GM19099 (cell line): Measurements from ENCODE around the gene SLC7A14.

Experiments
- POLR2A ChIP-seq: IDR thresholded peaks from 3 replicates; pipeline ENCODE4 v1.6.1; 2011; ENCODE audit warnings: low read depth; ENCODE audit not compliant: insufficient read length; ENCODE audit errors: extremely low read depth

Gene SLC7A14

DNA sequence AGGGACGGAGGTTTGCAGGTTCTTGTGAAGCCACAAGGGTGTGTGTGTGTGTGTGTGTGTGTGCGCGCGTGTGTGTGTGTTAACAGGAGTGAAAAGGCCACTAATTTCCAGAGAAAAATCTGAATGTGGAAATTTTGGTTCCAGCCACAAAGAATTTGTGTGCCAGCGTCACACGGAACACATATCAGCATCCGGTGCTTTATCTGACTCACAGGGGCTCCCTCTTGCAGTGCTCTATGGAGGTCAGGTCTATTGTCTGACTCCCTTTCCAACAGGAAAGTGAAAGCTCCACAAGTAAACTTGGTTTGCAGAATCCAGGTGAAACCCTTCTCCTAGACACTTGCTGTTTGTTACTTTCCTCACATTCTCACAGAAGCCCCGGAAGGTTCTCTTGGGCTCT, 161.0 kb downstream of the SLC7A14 start:
- no peak for TF ChIP-seq POLR2A

DNA sequence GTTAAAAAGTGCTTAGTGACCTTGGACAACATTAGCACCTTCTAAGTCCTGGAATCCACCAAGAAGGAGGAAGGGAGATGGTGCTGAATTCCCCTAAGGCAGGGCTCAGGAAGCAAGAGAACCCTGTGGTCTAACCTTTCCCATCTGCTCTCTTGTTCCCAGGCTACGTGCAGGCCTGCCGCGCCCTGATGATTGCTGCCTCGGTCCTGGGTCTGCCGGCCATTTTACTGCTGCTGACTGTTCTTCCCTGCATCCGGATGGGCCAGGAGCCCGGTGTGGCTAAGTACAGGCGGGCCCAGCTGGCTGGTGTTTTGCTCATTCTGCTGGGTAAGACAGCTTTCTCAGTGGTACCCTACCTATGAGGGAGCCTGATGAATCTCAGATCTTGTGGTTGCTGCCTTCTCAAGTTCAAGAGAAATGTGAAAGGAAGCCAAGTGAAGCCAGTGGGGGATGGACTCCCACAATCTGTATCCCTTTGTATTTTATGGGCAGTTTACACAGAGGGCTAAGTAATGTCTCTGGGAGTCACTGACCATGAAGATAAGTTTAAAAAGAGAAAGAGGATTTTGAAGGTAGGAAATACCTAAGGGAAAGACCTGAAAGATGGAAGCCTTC, 162.8 kb downstream of the SLC7A14 start:
- TF ChIP-seq POLR2A, result no peak

DNA sequence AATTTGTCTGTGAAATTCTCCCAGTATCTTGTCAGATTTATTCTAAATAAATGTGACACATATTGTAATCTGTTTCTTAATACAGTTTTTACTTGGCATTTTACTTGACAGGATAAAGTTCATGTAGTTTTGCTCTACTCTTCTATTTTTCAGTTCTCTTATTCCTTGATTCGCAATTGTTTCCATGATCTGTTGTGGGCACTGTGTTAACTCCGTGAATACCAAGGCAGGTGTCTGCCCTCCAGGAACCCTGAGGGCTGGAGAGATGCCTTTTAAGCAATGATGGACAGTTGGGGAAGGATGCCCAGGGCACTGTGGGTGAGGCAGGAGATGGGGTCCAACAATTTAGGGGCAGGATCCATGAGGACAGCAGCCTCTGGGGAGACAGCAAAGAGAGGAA, 164.1 kb downstream of the SLC7A14 start:
- no peak for TF ChIP-seq POLR2A

DNA sequence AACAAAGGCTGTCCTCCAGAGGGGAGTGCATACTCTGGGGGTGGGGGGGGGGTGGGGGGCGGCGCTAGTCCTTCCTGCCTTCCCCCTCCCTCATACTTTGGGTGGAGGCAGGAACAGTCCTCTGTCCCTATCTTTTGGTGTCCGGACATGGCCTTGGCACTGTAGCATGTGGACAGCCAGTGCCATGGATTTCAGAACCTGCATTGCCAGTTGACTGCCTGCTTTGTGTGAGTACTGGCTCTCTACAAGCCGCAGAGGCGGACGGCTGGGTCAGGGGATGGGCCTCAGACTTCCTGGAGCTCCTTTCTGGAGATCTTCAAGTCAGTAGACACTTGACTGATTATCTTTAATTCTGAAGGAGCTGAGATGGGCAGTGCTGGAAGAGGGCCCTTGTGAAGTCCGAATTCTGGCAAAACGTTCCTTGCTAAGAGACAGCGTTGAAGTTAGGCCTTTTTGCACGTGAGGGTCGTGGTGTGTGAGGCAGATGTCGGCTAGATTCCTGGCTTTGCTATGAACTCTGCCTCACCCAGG, 164.7 kb downstream of the SLC7A14 start:
- TF ChIP-seq POLR2A, result no peak

DNA sequence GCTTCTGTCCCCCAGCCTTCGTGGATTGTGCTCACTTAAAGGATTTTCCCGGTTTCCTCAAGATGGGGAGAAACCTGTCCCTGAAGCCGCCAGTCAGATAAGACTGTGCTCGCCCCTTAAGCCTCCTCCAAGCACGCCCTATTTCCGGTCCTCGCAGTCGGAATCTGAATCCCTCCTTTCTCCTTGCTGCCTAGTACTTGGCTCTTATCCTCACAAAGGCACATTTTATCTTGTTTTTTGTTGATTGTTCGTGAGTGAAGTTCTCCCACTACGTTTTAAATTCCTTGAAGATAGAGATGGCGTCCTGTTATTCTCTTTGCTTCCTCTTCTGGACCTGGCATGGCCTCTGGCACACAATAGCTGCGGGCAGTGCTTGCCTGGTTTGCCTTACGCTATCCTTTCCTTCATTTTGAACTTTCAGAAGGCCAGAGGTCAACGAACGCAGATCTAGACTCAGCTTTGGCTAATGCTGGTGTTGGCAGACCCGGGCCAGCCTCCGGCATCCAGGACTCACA, 165.5 kb downstream of the SLC7A14 start:
- TF ChIP-seq POLR2A, result no peak

DNA sequence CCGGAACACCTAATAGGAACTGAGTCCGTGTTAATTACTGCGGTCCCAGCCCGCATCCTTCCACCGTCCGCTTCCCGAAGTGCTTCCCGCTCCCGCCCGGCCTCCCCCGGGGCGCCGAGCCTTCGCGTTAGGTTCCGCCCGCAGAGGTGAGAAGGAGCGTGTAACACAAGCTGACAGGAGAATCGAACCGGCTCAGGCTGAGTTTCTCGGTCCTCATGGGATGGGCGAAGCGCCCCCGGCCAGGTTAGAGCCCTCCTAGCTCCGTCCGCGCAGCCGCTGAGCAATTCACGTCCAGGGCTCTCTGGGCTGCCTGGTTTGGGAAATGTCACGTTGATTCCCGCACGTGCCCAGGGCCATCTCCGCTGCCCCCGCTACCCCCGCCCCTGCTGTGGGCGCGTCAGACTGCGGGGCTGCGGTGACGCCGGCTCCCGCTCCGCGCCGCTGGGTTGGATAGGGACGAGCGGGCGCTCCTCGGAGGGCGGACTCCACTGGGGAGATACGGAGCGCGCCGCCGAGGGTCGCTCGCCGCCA, 166.3 kb downstream of the SLC7A14 start:
- TF ChIP-seq POLR2A, result no peak

DNA sequence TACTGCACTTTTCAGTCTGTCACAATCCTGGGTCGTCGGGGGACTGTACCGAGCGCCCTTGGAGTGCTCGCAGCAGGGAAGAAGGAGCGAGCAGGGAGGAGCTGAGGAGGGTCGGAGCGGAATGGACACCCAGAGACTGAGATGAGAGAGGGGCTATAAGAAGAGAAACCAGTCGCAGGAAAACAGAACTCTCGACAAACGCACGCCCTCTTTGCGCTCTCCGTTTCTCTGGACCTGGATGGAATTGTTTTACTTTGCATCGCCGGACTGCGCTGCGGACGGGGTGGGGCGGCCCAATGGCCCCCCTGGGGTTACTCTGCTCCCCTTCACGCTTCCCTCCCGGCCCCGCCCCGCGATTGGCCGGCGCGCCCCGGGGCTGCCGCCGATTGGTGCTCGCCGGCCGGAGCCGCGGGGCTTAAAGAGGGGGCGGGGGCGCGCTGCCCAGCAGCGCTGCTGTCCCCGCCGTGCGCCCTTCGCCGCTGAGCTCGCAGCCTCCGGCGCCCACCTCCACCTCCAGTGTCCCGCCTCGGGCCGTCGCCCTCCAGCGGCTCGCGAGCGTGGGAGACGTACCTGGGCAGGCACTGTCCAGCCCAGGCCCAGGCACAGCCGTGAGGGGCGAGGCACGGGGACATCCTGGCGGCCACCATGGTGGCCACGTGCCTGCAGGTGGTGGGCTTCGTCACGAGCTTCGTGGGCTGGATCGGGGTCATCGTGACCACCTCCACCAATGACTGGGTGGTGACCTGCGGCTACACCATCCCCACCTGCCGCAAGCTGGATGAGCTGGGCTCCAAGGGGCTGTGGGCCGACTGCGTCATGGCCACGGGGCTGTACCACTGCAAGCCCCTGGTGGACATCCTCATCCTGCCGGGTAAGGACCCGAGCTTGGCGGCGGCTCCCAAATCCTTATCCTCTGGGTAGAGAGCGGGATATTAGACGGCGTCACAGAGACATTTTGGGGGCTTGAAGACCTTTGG, 167.2 kb downstream of the SLC7A14 start, which contains the start of gene CLDN11:
TSS of gene CLDN11 (plus strand) at position 447 of the 977 bp plus-strand sequence. CDS start at position 646, 199 bp downstream.
- TF ChIP-seq POLR2A, result no peak

DNA sequence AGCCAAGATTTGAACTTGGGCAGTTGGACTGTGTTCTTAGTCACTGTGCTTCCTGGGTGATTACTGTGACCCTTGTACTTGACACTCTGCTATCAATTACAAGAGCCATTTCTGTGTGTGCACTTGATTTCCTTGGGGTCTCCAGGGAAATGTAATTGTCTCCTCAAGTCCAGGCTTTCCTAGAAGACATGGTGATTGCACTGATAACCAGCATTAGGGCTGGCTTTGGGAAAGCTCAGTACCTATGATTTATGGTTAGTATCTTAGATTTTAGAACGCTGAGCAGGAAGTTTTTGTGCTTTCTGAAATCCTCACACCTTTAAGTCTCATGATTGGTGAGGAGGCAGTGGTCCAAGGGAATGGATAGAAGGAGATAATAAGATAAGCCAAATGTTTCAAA, 168.8 kb downstream of the SLC7A14 start:
- no peak for TF ChIP-seq POLR2A

DNA sequence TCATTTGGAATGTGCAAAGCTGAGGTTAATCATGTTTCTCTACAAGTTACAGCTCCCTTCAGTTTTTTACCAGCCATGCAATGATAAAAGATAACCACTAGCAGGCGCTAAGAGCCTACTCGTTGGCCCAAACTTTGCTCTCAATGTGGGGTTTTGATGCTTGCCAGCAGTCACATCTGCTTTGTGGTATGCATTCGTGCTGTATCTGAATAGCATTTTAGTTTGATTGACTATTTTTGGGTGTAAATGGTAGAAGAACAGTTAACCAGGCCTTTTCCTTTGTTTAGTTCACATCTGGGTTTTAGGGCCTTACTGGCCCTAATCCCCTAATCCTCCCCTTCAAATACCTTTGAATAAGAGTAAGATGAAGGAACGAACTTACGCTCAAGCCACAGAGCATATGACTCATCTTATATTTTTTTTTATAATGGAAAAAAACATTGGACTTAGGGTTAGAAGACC, 171.6 kb downstream of the SLC7A14 start:
- TF ChIP-seq POLR2A, result no peak

DNA sequence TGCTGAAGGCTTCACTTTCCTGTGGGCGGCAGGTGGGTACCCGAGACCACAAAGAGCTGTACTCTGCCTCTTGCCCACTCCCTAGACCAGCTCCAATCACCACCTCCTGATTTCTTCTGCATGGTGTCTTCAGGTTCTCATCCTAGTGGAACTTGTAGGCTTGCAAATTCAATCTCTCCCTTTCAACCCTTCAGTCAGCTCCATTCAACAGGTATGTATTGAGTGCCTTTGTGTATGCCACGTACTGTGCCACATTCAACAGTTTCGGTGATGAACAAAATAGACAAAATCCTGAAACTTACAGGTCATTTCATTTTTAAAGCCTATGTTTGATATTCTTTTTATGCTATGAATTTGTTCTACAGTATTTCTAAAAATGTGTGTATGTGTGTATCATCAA, 172.6 kb downstream of the SLC7A14 start:
- no peak for TF ChIP-seq POLR2A

DNA sequence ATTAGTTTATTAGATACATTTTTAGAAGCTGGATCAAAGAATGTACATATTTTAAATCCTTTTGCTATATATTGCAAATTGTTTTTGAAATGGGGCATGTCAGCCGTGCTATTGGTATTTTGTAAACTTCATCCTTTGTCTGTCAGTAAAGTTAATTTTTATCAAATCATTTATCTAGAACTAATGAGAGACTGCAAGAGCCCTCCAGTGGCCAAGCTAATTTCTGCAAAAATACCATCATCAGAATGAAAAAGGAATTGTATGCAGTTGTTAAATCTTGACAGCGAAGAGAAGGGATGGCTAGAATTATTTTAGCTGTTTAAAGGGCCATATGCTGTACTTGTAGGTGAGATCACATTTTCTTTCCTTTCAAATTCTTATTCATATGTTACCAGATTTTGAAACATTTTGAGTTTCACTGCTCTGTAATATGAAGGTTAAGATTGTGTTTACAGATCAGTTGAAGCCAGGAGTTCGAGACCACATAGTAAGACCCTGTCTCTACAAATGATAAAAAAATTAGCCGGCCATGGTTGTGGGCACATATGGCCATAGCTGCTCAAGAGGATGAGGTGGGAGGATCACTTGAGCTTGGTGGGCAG, 175.3 kb downstream of the SLC7A14 start:
- no peak for TF ChIP-seq POLR2A
